ENCODE data around the gene OR2J3.
A peak's percentile ranks its signal among the peaks of the same experiment; 100 is the strongest.

Gene OR2J3

DNA sequence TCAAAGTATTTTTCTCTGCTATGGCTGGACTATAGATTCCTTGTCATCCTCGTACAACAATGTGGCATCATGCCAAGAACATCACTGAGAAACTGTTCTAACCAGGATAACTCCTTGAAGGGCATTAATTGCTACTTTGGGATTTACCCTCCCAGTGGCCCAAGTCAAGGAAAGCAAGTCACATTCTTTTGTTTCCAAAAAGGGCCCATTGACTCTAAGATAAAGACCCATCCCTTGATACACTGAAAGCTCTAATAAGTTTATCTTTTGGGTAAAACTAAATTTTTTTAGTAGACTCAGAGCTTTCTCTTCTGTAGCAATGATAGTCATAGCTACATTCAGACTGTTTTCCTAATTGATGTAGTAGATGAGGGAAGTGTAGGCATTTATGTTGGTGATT is at the start of gene OR2J3:
TSS of gene OR2J3 (plus strand) at position 301 of the 400 bp plus-strand sequence. CDS start 3,833 bp downstream, outside the sequence.
- in situ Hi-C loops (cut with HindIII; ENCODE audit: low sequenced_read_pairs): no loop called here
- no peak for DNase-seq (ENCODE audit: low read depth)
- TF ChIP-seq, protein P1, sequence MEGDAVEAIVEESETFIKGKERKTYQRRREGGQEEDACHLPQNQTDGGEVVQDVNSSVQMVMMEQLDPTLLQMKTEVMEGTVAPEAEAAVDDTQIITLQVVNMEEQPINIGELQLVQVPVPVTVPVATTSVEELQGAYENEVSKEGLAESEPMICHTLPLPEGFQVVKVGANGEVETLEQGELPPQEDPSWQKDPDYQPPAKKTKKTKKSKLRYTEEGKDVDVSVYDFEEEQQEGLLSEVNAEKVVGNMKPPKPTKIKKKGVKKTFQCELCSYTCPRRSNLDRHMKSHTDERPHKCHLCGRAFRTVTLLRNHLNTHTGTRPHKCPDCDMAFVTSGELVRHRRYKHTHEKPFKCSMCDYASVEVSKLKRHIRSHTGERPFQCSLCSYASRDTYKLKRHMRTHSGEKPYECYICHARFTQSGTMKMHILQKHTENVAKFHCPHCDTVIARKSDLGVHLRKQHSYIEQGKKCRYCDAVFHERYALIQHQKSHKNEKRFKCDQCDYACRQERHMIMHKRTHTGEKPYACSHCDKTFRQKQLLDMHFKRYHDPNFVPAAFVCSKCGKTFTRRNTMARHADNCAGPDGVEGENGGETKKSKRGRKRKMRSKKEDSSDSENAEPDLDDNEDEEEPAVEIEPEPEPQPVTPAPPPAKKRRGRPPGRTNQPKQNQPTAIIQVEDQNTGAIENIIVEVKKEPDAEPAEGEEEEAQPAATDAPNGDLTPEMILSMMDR (IDR thresholded peaks at IDR 0.05; ENCODE audit: low read depth, low read length, missing control alignments): no peak
- no peak within 1 kb of the TSS for H3K4me3 ChIP-seq (ENCODE audit: low read depth, low read length)

DNA sequence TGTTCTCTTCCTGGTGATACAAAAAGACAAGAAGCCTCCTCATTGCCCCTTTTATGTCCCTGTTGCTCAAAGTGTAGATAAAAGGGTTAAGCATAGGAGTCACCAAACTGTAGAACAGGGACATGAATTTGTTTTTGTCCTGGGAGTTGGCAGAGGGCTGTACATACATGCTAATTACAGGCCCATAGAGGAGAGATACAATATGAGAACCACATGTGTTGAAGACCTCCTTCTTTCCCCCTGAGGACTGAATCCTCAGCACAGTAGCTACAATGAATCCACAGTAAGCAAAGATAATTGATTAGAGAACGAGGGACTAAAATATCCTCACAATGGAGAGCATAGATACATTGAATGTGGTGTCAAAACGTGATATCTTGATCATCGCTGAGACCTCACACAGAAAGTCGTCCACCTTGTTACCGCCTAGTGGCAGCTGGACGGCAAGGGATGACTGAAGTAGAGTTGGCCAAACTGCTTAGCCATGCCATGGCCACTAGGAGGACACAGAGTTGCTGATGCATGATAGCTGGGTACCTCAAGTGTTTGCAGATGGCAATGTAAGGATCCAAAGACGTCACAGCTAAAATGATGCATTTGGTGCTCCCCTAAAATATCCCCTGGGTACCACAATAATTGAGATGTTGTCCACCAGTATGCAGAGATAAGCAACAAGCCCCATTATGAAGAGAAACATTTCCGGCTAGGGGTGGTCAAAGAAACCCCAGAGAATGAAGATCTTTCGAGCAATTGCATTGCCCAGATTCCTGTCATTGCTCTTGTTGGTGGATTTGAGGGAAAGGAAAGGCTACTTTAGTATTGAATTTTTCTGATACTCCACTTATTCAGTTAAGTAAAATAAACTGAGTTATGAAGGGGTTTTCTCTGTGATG is 35.8 kb upstream of the OR2J3 start:
- in situ Hi-C loops (cut with HindIII; ENCODE audit: low sequenced_read_pairs): no loop called here
- no peak for DNase-seq (ENCODE audit: low read depth)
- no peak overlapping the region for H3K4me3 ChIP-seq (ENCODE audit: low read depth, low read length)
- TF ChIP-seq, protein P1 (IDR thresholded peaks at IDR 0.05; ENCODE audit: low read depth, low read length, missing control alignments): peak; percentile 52

DNA sequence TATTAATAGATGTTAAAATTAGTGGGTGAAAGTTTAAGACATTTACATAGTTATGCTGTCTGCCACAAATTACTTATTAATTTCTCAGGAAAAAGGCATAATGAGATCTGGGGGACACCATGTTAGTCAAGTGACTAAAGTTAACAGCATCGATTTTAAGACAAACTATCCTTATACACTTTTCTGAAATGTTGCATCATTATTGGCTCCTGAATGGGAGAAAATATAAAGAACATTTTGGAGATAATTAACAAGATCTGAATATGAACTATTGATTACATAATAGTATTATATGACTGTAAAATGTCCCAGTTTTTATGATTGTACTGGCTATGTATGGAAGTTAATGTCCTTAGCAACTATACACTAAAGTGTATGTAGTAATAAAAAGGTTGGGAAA is 28.7 kb upstream of the OR2J3 start:
- in situ Hi-C loops (cut with HindIII; ENCODE audit: low sequenced_read_pairs): no loop called here
- no peak overlapping the region for H3K4me3 ChIP-seq (ENCODE audit: low read depth, low read length)
- TF ChIP-seq, protein P1 (IDR thresholded peaks at IDR 0.05; ENCODE audit: low read depth, low read length, missing control alignments): no peak
- DNase-seq (ENCODE audit: low read depth): no peak

DNA sequence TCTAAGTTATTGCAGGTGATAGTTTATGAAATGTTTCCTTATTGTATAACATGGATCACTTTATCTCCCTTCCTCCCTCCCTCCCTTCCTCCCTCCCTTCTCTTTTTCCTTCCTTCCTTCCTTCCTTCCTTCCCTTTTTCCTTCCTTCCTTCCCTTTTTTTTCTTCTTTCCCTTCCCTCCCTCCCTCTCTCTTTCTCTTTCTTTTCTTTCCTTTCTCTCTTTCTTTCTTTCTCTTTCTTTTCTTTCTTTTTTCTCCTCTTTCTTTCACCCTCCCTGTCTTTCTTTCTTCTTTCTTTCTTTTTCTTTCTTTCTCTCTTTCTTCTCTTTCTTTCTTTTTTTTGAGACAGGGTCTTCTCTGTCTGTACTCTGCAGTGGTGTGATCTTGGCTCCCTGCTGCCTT is 26.5 kb upstream of the OR2J3 start:
- no peak for DNase-seq (ENCODE audit: low read depth)
- H3K4me3 ChIP-seq (ENCODE audit: low read depth, low read length): no peak overlapping the region
- in situ Hi-C loops (cut with HindIII; ENCODE audit: low sequenced_read_pairs): no loop called here
- TF ChIP-seq, protein P1 (IDR thresholded peaks at IDR 0.05; ENCODE audit: low read depth, low read length, missing control alignments): no peak

DNA sequence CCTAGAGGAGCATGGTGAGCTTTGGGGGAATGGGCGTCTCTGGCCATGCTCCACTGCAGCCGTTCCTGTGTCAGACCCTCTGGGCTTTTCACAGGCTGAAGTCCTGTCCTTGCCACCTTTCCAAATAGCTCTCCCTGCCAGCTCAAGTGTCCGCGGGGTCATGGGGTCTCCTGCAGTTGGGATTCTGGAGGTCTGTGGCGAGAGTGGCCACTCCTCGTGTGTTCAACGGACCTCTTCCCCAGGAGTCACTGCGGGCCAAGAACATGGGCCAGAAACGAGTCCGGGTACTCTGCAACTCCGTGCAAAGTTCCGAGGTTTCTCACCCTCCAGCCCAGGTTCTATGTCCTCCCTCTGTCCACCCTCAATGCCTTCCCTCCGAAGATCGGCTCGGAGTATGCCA is 25.4 kb upstream of the OR2J3 start:
- DNase-seq (ENCODE audit: low read depth): no peak
- H3K4me3 ChIP-seq (ENCODE audit: low read depth, low read length): no peak overlapping the region
- TF ChIP-seq, protein P1 (IDR thresholded peaks at IDR 0.05; ENCODE audit: low read depth, low read length, missing control alignments): no peak
- in situ Hi-C loops (cut with HindIII; ENCODE audit: low sequenced_read_pairs): no loop called here

DNA sequence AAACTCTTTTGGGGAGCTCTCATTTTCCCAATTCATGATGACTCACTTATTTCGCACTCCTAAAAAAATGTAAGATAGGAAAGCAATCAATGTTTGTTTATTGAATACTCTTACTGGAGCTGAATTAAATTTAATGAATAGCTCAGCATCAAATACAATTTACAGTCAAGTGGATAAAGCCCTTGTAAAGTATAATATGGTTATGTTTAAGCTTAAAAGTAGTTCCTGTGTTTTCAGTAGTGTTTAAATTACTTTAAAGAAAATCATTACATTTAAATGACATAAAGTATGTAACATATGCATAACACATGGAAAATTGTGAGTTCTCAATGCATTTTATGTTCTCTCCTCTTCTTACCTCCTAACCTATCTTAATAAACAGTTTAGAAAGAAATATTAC is 20.6 kb upstream of the OR2J3 start, which contains the start of gene OR2B3:
TSS of gene OR2B3 (minus strand) at position 101 of the 400 bp plus-strand sequence. CDS start at position 36, 65 bp downstream.
- no peak within 1 kb of the TSS for H3K4me3 ChIP-seq (ENCODE audit: low read depth, low read length)
- in situ Hi-C loops (cut with HindIII; ENCODE audit: low sequenced_read_pairs): no loop called here
- TF ChIP-seq, protein P1 (IDR thresholded peaks at IDR 0.05; ENCODE audit: low read depth, low read length, missing control alignments): no peak
- DNase-seq (ENCODE audit: low read depth): no peak
